ENCODE data around the gene ATXN3L.

ATXN3L gene

GRCh38 chrX:13340182-13340791 lies 20.4 kb upstream of the ATXN3L start:
- Histone ChIP-seq H3K27ac (ENCODE audit: low read depth, low read length) (no peak overlapping the region), H3K9me2 (replicated peaks; ENCODE audit: insufficient read depth, low read length) (no peaks in the 10 kb centered on the region), H3K4me2 (ENCODE audit: low read depth, low read length, poor library complexity, severe bottlenecking) (no peak overlapping the region), H3F3A (ENCODE audit: insufficient read depth) (no peaks in the 10 kb centered on the region), H3K9me3 (ENCODE audit: insufficient read depth, low read length) (no peaks in the 10 kb centered on the region), H3K4me3 (ENCODE audit: insufficient read depth, low read length, poor library complexity, severe bottlenecking) (no peak overlapping the region), H3K79me2 (ENCODE audit: insufficient read depth, low read length) (no peaks in the 10 kb centered on the region), H4K20me1 (ENCODE audit: low read depth, low read length) (no peaks in the 10 kb centered on the region), H3K27me3 (ENCODE audit: low read length) (no peaks in the 10 kb centered on the region), H3K36me3 (ENCODE audit: low read length) (no peaks in the 10 kb centered on the region), H3K9ac (ENCODE audit: low read length) (no peak overlapping the region), H2AFZ (ENCODE audit: low read depth, low read length, severe bottlenecking) (no peak overlapping the region)
- TF ChIP-seq CTCF (IDR thresholded peaks at IDR 0.05; ENCODE audit: insufficient read depth, low read length, poor library complexity, severe bottlenecking) (no peak), EZH2phosphoT487 (conservative IDR thresholded peaks at IDR 0.05; ENCODE audit: low read length) (no peak)

GRCh38 chrX:13339607-13340006 lies 19.8 kb upstream of the ATXN3L start:
- no peak for TF ChIP-seq EZH2phosphoT487 (conservative IDR thresholded peaks at IDR 0.05; ENCODE audit: low read length)
- TF ChIP-seq CTCF (IDR thresholded peaks at IDR 0.05; ENCODE audit: insufficient read depth, low read length, poor library complexity, severe bottlenecking) = no peak
- Histone ChIP-seq H3F3A (ENCODE audit: insufficient read depth) (no peaks in the 10 kb centered on the region), H3K36me3 (ENCODE audit: low read length) (no peaks in the 10 kb centered on the region), H3K27me3 (ENCODE audit: low read length) (no peaks in the 10 kb centered on the region), H4K20me1 (ENCODE audit: low read depth, low read length) (no peaks in the 10 kb centered on the region), H3K79me2 (ENCODE audit: insufficient read depth, low read length) (no peaks in the 10 kb centered on the region), H3K27ac (ENCODE audit: low read depth, low read length) (no peak overlapping the region), H3K4me3 (ENCODE audit: insufficient read depth, low read length, poor library complexity, severe bottlenecking) (no peak overlapping the region), H3K9ac (ENCODE audit: low read length) (no peak overlapping the region), H3K9me3 (ENCODE audit: insufficient read depth, low read length) (no peaks in the 10 kb centered on the region), H2AFZ (ENCODE audit: low read depth, low read length, severe bottlenecking) (no peak overlapping the region), H3K9me2 (replicated peaks; ENCODE audit: insufficient read depth, low read length) (no peaks in the 10 kb centered on the region), H3K4me2 (ENCODE audit: low read depth, low read length, poor library complexity, severe bottlenecking) (no peak overlapping the region)

GRCh38 chrX:13338996-13339515 lies 19.2 kb upstream of the ATXN3L start:
- H3F3A ChIP-seq (ENCODE audit: insufficient read depth) = no peaks in the 10 kb centered on the region
- no peak for TF ChIP-seq EZH2phosphoT487 (conservative IDR thresholded peaks at IDR 0.05; ENCODE audit: low read length)
- TF ChIP-seq CTCF (IDR thresholded peaks at IDR 0.05; ENCODE audit: insufficient read depth, low read length, poor library complexity, severe bottlenecking) = no peak
- no peak overlapping the region for H3K4me3 ChIP-seq (ENCODE audit: insufficient read depth, low read length, poor library complexity, severe bottlenecking)
- H3K9ac ChIP-seq (ENCODE audit: low read length) = no peak overlapping the region
- no peak overlapping the region for H3K4me2 ChIP-seq (ENCODE audit: low read depth, low read length, poor library complexity, severe bottlenecking)
- H3K27me3 ChIP-seq (ENCODE audit: low read length) = no peaks in the 10 kb centered on the region
- H2AFZ ChIP-seq (ENCODE audit: low read depth, low read length, severe bottlenecking) = no peak overlapping the region
- no peaks in the 10 kb centered on the region for H3K9me2 ChIP-seq (replicated peaks; ENCODE audit: insufficient read depth, low read length)
- H3K27ac ChIP-seq (ENCODE audit: low read depth, low read length) = no peak overlapping the region
- H3K36me3 ChIP-seq (ENCODE audit: low read length) = no peaks in the 10 kb centered on the region
- H3K9me3 ChIP-seq (ENCODE audit: insufficient read depth, low read length) = no peaks in the 10 kb centered on the region
- H3K79me2 ChIP-seq (ENCODE audit: insufficient read depth, low read length) = no peaks in the 10 kb centered on the region
- no peaks in the 10 kb centered on the region for H4K20me1 ChIP-seq (ENCODE audit: low read depth, low read length)

All from SU-DHL-6 (cell line).